Natural killer cell (primary cell): ENCODE data around the gene RBM19. TPM values are rescaled to one million over a fixed set of nuclear protein-coding genes. Genes with fewer than 3 reads are reported as not detected.

Experiments
- ATAC-seq, 3 donors: fragments of 150-1000 bp in 2 of 3; fragments of 200-7000 bp in 1 of 3; cut with Tn5 transposase; 1 replicate in 1 of 3; 2 replicates in 2 of 3; pipeline ENCODE4 v1.10.0; 2021; ENCODE audit warnings: mild to moderate bottlenecking in 2 of 3, moderate library complexity in 2 of 3
- DNase-seq, 2 donors: peaks; one replicate each; pipeline versions ENCODE4 v3.0.0 to v3.0.0-alpha.2; 2013 to 2021; ENCODE audit warnings: mixed read lengths in 1 of 2
- H3K27ac ChIP-seq: one replicate; pipeline ENCODE4 v1.5.1; 2013; ENCODE audit warnings: mild to moderate bottlenecking, low read length
- H3K27me3 ChIP-seq: one replicate; pipeline ENCODE4 v1.6.1; 2013; ENCODE audit warnings: low read length; ENCODE audit not compliant: control insufficient read depth, insufficient read depth
- H3K36me3 ChIP-seq: one replicate; pipeline ENCODE4 v1.6.1; 2013; ENCODE audit warnings: low read length; ENCODE audit not compliant: control insufficient read depth, insufficient read depth
- H3K4me1 ChIP-seq: one replicate; pipeline ENCODE4 v1.6.1; 2013; ENCODE audit warnings: low read length; ENCODE audit not compliant: control insufficient read depth, insufficient read depth
- H3K4me3 ChIP-seq: one replicate; pipeline ENCODE4 v1.5.1; 2013; ENCODE audit warnings: low read length
- H3K9me3 ChIP-seq: one replicate; pipeline ENCODE4 v1.6.1; 2013; ENCODE audit warnings: low read length; ENCODE audit not compliant: control insufficient read depth, insufficient read depth
- H3K27ac Mint-ChIP-seq, 2 donors: one replicate each; pipeline ENCODE4 v1.8.0; 2022; ENCODE audit warnings: mild to moderate bottlenecking in 2 of 2, mixed read lengths in 2 of 2, moderate library complexity in 1 of 2
- H3K27me3 Mint-ChIP-seq, 2 donors: one replicate each; pipeline ENCODE4 v1.8.0; 2022; ENCODE audit warnings: low read depth in 2 of 2, mixed read lengths in 2 of 2
- H3K36me3 Mint-ChIP-seq: one replicate; pipeline ENCODE4 v1.8.0; 2022; ENCODE audit warnings: mixed read lengths
- H3K4me1 Mint-ChIP-seq, 2 donors: one replicate each; pipeline ENCODE4 v1.8.0; 2022; ENCODE audit warnings: mixed read lengths in 2 of 2
- H3K4me3 Mint-ChIP-seq: one replicate; pipeline ENCODE4 v1.8.0; 2022; ENCODE audit warnings: mild to moderate bottlenecking, moderate library complexity, mixed read lengths
- H3K9me3 Mint-ChIP-seq, 2 donors: one replicate each; pipeline ENCODE4 v1.8.0; 2022; ENCODE audit warnings: mixed read lengths in 2 of 2
- WGBS: methylation state at CpG from one replicate; pipeline ENCODE4 v1.1.7; 2013; ENCODE audit warnings: missing lambda C conversion rate; ENCODE audit not compliant: insufficient coverage; 5-methylcytosine and 5-hydroxymethylcytosine counted together
- intact Hi-C: fragments of 100-400 bp; cut with micrococcal nuclease; formaldehyde crosslinking; loops from one replicate; pipeline ENCODE4 v1.14.2; 2022
- total RNA-seq, 4 donors: library from RNA; stranded (reverse); fragments of 120-200 nt in 1 of 4; gene quantifications; one replicate each; pipeline versions ENCODE4 v1.2.3 to v1.2.4, GENCODE V29; 2013 to 2022
- TF ChIP-seq, protein P1 (sequence below): fragments of 200-600 bp; IDR thresholded peaks from one replicate; pipeline ENCODE4 v1.8.0; 2022; ENCODE audit warnings: antibody characterized with exemption

RBM19 gene
- total RNA-seq, 3 donors from 2014 or later (not counting 1 experiment from before 2014, with no cell fraction given), result 49.9 to 70.6 (median 60.9) TPM

GRCh38 chr12:113792450-113792849, 173.7 kb downstream of the RBM19 start:
- no peak overlapping the region for H3K4me3 Mint-ChIP-seq
- intact Hi-C loops, result no loop called here
- ATAC-seq, result no peak
- WGBS, result 85% methylated on average over 6 of the region's 6 CpGs
- H3K27ac ChIP-seq, result no peak overlapping the region
- H3K9me3 ChIP-seq, result no peaks in the 10 kb centered on the region
- peaks cover 2 to 3% of the 10 kb centered on the region in 2 donors for H3K27me3 Mint-ChIP-seq
- peaks cover 0 to 4% of the 10 kb centered on the region in 2 donors for H3K9me3 Mint-ChIP-seq
- H3K4me1 Mint-ChIP-seq, result no peaks in the 10 kb centered on the region
- no peak overlapping the region for H3K4me3 ChIP-seq
- no peaks in the 10 kb centered on the region for H3K4me1 ChIP-seq
- DNase-seq, result no peak
- no peaks in the 10 kb centered on the region for H3K27me3 ChIP-seq
- TF ChIP-seq, protein P1, sequence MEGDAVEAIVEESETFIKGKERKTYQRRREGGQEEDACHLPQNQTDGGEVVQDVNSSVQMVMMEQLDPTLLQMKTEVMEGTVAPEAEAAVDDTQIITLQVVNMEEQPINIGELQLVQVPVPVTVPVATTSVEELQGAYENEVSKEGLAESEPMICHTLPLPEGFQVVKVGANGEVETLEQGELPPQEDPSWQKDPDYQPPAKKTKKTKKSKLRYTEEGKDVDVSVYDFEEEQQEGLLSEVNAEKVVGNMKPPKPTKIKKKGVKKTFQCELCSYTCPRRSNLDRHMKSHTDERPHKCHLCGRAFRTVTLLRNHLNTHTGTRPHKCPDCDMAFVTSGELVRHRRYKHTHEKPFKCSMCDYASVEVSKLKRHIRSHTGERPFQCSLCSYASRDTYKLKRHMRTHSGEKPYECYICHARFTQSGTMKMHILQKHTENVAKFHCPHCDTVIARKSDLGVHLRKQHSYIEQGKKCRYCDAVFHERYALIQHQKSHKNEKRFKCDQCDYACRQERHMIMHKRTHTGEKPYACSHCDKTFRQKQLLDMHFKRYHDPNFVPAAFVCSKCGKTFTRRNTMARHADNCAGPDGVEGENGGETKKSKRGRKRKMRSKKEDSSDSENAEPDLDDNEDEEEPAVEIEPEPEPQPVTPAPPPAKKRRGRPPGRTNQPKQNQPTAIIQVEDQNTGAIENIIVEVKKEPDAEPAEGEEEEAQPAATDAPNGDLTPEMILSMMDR, result no peak
- H3K36me3 ChIP-seq, result no peaks in the 10 kb centered on the region
- H3K27ac Mint-ChIP-seq, result no peak overlapping the region
- H3K36me3 Mint-ChIP-seq, result no peaks in the 10 kb centered on the region

GRCh38 chr12:113788020-113788856, 177.9 kb downstream of the RBM19 start:
- Mint-ChIP-seq H3K36me3 (no peaks in the 10 kb centered on the region), H3K27me3 (peaks cover 5 to 17% of the 10 kb centered on the region in 2 donors), H3K27ac (no peak overlapping the region), H3K4me3 (no peak overlapping the region), H3K9me3 (peaks cover 0 to 4% of the 10 kb centered on the region in 2 donors), H3K4me1 (no peaks in the 10 kb centered on the region)
- TF ChIP-seq, protein P1, result no peak
- DNase-seq, result no peak
- no peak for ATAC-seq
- H3K4me3 ChIP-seq, result no peak overlapping the region
- intact Hi-C loops, result no loop called here
- 79% methylated on average over 4 of the region's 5 CpGs for WGBS
- H3K36me3 ChIP-seq, result no peaks in the 10 kb centered on the region
- H3K4me1 ChIP-seq, result no peaks in the 10 kb centered on the region
- no peak overlapping the region for H3K27ac ChIP-seq
- no peaks in the 10 kb centered on the region for H3K9me3 ChIP-seq
- no peaks in the 10 kb centered on the region for H3K27me3 ChIP-seq

DNA sequence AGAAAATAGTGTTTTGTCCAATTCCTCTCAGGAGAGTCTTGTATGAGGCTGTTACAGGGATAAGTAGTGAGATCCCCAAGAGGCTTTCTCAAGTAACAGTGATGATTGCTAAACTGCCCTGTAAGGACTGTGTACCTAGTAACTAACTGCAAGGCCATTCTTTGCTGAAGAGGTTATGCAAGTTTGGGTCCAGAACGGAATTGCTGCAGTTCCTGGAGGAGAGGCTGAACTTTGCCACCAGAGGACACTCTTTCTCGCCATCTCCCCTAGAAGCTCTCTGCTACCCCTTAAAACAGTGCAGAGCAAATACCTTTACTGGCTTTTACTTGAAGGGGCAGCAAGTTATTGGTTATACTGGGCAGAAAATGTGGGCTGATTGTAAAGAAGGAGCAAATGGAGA, 180.0 kb downstream of the RBM19 start:
- Histone ChIP-seq H3K27me3 (no peaks in the 10 kb centered on the region), H3K36me3 (no peaks in the 10 kb centered on the region), H3K4me1 (no peaks in the 10 kb centered on the region), H3K9me3 (no peaks in the 10 kb centered on the region), H3K4me3 (no peak overlapping the region), H3K27ac (no peak overlapping the region)
- H3K4me1 Mint-ChIP-seq, result no peaks in the 10 kb centered on the region
- DNase-seq (no peak), ATAC-seq (no peak)
- H3K4me3 Mint-ChIP-seq, result no peak overlapping the region
- intact Hi-C loops, result no loop called here
- no peaks in the 10 kb centered on the region for H3K36me3 Mint-ChIP-seq
- no peak overlapping the region for H3K27ac Mint-ChIP-seq
- peaks cover 8 to 38% of the 10 kb centered on the region in 2 donors for H3K27me3 Mint-ChIP-seq
- TF ChIP-seq, protein P1, result no peak
- peaks cover 0 to 4% of the 10 kb centered on the region in 2 donors for H3K9me3 Mint-ChIP-seq
- 81% methylated on average over 2 of the region's 2 CpGs for WGBS
